HG03196 (cell line): ENCODE data around the gene CLCF1.

Source experiments
- ATAC-seq: cut with Tn5 transposase; IDR thresholded peaks from one replicate; pipeline ENCODE4 v1.9.1; 2021; ENCODE audit not compliant: unreplicated experiment

CLCF1 gene

GRCh38 chr11:67372993-67373647 is at the start of gene CLCF1:
Gene CLCF1, minus strand, starts transcription at chr11:67373598. Its CDS starts 59 bp downstream, at chr11:67373539.
- ATAC-seq = no peak

- ATAC-seq = no peak
Measured at GRCh38 chr11:67422891-67423290, 49.5 kb upstream of the CLCF1 start.

DNA sequence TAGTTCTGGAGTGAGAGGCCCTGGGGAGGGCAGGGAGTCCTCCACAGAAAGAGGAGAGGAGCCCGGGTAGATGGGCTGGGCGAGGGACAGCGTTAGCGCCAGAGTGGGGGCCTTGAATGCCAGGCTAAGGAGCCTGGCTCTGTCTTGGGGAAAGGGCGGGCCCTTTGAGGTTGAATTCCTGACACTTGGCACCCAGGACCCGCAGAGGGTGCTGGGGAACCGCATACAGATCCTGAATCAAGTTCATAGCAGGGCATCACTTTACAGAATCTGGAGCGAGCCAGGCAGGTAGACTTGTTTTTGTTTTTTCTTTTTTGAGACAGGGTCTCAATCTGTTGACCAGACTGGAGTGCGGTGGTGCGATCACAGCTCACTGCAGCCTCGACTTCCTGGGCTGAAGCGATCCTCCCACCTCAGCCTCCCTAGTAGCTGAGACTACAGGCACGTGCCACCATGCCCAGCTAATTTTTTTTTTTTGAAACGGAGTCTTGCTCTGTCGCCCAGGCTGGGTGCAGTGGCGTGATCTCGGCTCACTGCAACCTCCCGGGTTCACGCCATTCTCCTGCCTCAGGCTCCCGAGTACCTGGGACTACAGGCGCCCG is 48.1 kb upstream of the CLCF1 start:
- ATAC-seq = no peak

DNA sequence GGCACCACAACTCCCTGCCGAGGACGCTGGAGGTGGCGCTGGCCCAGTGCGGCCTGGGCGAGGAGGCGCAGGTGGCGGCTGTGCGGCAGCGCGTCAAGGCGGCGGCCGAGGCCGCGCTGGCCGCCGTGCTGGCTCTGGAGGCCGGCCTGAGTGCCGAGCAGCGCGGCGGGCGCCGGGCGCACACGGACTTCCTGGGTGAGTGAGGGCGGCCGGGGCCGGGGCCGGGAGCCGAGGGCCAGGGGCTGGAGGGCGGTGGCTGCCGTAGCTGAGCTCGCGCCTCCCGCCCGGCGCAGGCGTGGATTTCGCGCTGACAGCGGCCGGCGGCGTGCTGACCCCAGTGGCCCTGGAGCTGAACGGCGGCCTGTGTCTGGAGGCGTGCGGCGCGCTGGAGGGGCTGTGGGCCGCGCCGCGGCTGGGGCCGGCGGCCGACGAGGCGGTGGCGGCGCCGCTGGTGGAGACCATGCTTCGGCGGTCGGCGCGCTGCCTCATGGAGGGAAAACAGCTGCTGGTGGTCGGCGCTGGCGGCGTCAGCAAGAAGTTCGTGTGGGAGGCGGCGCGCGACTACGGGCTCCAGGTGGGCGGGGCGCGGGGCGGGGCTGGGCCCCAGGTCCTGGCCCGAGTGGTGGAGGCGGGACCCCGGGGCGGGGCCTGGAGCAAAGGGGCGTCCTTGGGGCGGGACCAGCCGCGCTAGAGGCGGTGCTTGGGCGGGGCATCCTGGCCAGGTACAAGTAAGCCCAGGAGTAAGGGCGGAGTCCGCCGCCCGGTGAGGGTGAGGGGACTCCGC is 47.4 kb upstream of the CLCF1 start:
- ATAC-seq = peak; percentile 86

DNA sequence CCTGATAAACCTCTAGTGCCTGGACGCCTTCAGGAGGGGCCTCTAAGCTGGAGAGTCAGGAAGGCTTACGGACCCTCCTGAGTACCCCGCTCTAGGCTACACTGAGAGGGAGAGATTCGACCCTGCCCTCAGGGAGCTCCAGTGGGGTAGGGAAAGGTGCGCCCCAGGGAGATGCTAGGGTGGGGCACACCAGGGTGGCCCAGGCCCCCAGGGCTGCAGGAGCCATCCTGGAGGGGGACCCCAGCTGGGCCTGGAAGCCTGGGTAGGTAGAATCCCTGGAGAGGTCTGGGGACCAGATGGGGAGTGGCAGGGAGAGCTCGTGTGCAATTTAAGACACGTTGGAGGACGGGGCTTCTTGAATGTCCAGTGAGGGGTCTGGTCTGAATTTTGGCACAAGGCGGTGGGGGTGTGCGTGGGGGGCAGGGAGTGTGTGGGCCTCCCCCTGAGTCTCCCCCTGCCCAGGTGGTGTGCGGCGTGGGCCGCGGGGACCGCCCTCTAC is 46.8 kb upstream of the CLCF1 start:
- no peak for ATAC-seq

GRCh38 chr11:67419325-67420049 is 46.1 kb upstream of the CLCF1 start:
- no peak for ATAC-seq

- ATAC-seq = no peak
Measured at GRCh38 chr11:67418476-67419281, 45.3 kb upstream of the CLCF1 start.

GRCh38 chr11:67417425-67417824 is 44.0 kb upstream of the CLCF1 start:
- ATAC-seq = no peak

DNA sequence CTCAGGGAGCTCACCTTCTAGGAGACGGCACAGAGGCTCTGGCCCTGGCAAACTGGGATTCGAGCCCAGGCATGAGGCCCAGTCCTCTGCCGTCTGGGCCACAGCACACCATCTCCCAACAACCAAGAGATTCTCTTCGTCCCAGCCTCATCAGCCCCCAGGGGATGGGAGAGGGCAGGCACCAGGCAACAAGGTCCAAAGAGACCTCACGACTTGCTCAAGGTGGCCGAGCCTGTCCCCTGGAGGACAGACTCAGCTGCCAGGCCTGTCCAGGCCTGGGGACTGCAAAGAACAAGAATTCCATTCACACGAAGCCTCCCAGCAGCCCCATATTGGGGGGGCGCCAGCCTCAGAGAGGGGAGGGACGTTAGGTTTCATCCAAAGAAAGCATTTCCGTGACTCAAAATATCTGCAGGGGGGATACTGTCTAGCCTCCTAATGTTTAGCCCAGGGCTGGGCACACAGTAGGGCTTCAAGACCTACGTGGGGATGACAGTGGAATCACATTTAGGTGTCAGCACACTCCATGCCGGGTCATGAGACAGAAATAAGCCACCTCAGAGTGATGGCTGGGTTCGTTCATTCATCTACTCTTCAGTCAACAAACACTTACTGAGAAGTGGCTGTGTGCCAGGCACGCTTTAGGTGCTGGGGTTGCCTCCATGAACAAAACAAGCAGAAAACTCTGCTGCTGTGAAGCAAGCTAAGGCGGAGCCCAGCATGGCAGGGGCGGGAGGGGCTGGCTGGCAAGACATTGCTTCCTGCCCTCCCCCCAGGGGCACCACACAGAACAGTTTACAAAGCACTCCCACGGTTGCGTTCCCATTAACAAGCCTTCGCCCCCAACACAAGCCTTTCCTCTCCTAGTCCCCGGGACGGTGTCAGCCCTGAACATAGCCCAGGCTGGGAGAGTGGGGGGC is 43.3 kb upstream of the CLCF1 start:
- no peak for ATAC-seq

DNA sequence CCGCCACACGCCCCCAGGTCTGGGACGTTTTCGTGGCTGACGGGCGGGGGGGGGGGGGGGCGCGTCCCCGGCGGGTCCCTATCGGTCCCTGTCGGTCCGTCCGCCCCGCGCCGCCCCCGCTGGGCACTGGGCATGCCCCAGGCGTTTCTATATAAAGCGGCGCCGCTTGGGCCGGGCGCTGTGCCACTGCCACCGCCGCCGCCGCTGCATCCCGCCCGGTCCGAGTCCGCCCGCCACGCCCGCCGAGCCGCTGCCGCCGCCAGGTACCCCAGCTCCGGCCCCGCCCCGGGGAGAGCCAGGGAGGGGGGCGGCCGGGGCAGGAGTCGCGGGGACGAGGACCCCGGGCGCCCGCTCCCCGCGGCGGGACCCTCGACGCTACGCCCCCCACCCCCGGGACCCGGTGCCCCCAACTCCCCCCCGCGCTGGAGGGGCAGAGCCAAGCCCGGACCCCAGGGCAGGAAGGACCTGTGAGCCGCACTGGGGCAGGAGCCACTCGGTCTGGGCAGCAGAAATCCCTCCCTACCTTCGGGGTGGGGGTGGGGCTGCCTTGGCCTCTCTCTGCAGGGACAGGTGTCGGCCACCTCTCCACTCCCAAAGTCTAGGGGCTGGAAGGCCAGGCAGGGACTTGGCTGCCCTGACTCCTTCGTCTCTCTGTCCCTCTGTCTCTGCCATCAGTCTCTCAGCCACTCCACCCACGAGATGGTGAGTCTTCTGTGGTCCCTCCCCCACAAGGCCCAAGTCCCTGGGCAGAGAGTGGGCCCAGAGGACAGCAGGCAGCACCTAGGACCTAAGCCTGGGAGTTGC is 42.3 kb upstream of the CLCF1 start, which contains the start of gene CARNS1:
Gene CARNS1 (plus strand): TSS at position 178 of the 804 bp plus-strand sequence. CDS start 522 bp downstream, at position 700.
- no peak for ATAC-seq

DNA sequence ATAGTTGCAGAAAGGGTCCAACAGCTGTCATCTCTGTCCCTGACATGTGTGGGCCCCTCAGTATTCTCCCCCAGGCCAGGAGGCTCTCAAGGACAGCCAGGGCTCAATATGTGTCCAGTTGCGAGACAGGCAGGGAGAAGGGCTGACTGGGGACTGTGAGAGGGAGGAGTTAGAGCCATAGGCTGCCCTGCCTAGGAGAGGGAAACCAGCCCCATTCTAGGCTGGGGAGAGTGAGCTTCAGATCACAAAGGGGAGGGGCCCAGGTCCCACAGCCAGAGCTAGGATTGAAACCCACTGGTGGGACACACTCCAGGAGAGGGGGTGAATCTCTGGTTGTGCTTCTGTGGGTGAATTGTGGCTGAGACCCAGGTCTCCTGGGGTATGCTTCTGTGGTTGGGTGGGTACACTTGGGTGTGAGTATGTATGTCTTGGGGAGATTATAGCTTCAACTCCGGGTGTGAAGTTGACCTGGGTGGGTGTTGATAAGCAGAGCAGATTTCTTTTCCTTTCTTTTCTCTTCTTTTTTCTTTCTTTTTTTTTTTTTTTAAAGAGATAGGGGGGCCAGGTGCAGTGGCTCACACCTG is 40.0 kb upstream of the CLCF1 start:
- no peak for ATAC-seq

- no peak for ATAC-seq
Measured at GRCh38 chr11:67412495-67413179, 39.2 kb upstream of the CLCF1 start.

DNA sequence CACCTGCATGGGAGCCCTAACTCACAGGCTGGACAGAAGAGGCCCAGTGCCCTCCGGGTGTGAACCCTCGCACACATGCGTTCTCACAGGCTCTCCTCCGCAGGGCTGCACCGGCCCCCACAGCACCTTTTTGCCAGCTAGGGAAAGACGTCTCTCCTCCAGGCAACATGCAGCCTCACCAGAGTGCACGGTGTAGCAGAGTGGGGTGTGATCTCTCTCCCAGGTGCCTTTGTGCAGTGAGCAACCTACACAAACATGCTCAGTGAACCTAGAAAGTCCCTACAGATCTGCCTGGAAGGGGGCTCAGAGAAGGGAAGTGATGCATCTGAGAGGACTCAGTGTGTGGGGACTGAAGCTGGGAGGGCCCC is 38.4 kb upstream of the CLCF1 start:
- ATAC-seq = no peak

- ATAC-seq = no peak
Measured at GRCh38 chr11:67410984-67411784, 37.8 kb upstream of the CLCF1 start.

GRCh38 chr11:67410369-67410831 is 37.0 kb upstream of the CLCF1 start:
- no peak for ATAC-seq

DNA sequence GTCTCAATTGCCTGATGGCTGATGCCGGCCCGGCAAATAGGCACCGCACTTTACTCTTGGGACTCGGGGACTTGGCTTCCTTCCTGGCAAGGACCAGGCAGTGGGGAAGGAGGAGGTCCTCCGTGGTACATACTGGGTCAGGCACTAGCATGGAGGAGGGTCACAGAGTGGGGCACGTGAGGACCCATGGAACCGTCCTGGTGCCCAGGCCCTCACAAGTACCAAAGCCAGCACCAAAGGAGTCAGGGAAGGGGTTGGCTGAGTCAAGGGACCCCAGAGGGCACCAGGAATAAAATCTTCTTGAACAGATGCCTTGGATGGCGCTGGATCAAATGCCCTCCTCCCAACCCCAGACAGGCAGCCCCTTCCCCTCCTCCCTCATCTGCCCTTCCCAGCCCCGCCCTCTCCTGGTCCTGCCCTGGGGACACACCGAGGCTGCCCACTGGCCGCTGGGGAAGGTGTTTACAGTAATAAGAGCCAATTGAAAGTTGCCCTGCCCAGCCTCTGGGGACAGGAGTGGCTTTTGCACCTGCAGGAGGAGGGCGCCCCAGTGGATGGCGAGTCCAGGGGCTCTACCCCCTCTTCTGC is 36.5 kb upstream of the CLCF1 start:
- no peak for ATAC-seq
